DND-41 (cell line): ENCODE data around the gene SERPINI2.

ENCODE experiments used
- ATAC-seq: fragments of 200-7000 bp; cut with Tn5 transposase; 3 replicates; pipeline ENCODE4 v1.9.1; 2021; ENCODE audit warnings: low read depth; ENCODE audit not compliant: insufficient read depth
- DNase-seq: peaks from one replicate; pipeline ENCODE4 v3.0.0-alpha.2; 2020
- H2AFZ ChIP-seq: 2 replicates; pipeline ENCODE4 v1.6.0; 2012; ENCODE audit warnings: low read depth, low read length
- H3K27ac ChIP-seq: 2 replicates; pipeline ENCODE4 v1.5.1; 2012; ENCODE audit warnings: low read length, inconsistent platforms
- H3K27me3 ChIP-seq: fragments of 200-600 bp; sonication (generic); 2 replicates; pipeline ENCODE4 v1.6.0; 2012; ENCODE audit warnings: low read length, mild to moderate bottlenecking, inconsistent platforms; ENCODE audit not compliant: insufficient read depth, poor library complexity
- H3K36me3 ChIP-seq: 2 replicates; pipeline ENCODE4 v1.5.1; 2012; ENCODE audit warnings: low read length, inconsistent platforms; ENCODE audit not compliant: insufficient read depth
- H3K4me1 ChIP-seq: 2 replicates; pipeline ENCODE4 v1.5.1; 2012; ENCODE audit warnings: mild to moderate bottlenecking, low read length; ENCODE audit not compliant: insufficient read depth
- H3K4me2 ChIP-seq: 2 replicates; pipeline ENCODE4 v1.6.0; 2012; ENCODE audit warnings: mild to moderate bottlenecking, moderate library complexity, low read length, inconsistent platforms; ENCODE audit not compliant: insufficient read depth
- H3K4me3 ChIP-seq, 2 experiments: fragments of 200-600 bp in 1 of 2; shearing (Covaris generic) in 1 of 2; 2 replicates each; pipeline ENCODE4 v1.5.1; 2012 to 2016; ENCODE audit warnings: inconsistent platforms in 2 of 2, low read length in 2 of 2, mild to moderate bottlenecking in 2 of 2, low read depth in 1 of 2, moderate library complexity in 1 of 2
- H3K79me2 ChIP-seq: 2 replicates; pipeline ENCODE4 v1.6.0; 2012; ENCODE audit warnings: low read length, inconsistent platforms; ENCODE audit not compliant: insufficient read depth
- H3K9ac ChIP-seq: 2 replicates; pipeline ENCODE4 v1.6.0; 2012; ENCODE audit warnings: low read depth, mild to moderate bottlenecking, inconsistent platforms, low read length, moderate library complexity
- H3K9me3 ChIP-seq: 2 replicates; pipeline ENCODE4 v1.5.1; 2012; ENCODE audit warnings: low read length, moderate library complexity, mild to moderate bottlenecking, inconsistent platforms; ENCODE audit not compliant: insufficient read depth, severe bottlenecking
- H4K20me1 ChIP-seq: 2 replicates; pipeline ENCODE4 v1.6.0; 2012; ENCODE audit warnings: low read length; ENCODE audit not compliant: insufficient read depth
- EZH2 ChIP-seq: IDR thresholded peaks from 3 replicates; pipeline ENCODE4 v1.6.1; 2012; ENCODE audit warnings: borderline replicate concordance, low read depth, mild to moderate bottlenecking, moderate library complexity, low read length, inconsistent platforms; ENCODE audit not compliant: severe bottlenecking
- TF ChIP-seq, protein P1 (sequence below): IDR thresholded peaks from 2 replicates; pipeline ENCODE4 v1.5.1; 2012; ENCODE audit warnings: borderline replicate concordance, low read length, moderate library complexity, mild to moderate bottlenecking; ENCODE audit not compliant: poor library complexity, severe bottlenecking; ENCODE audit errors: extremely low read depth

Gene SERPINI2

DNA sequence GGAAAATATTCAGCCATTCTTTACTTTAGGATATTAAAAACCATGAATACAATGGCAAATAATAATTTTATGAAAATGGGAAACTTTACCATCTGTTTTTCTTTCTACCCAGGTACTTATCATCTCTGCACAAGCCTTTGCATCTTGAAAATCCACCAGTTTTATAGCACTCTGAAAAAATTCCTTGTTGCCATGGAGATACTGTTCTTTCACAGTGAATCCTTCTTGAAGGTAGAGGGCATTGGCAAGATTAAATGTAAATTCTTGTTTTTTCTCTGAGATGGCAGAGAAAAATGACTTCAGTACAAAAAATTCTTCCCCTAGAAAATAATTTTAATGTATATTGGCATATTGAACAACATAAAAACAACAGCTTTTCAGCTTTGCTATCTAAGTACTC lies 6.9 kb downstream of the SERPINI2 start:
- Histone ChIP-seq H4K20me1 (no peaks in the 10 kb centered on the region), H3K9ac (no peak overlapping the region), H2AFZ (no peak overlapping the region), H3K36me3 (no peaks in the 10 kb centered on the region), H3K9me3 (no peaks in the 10 kb centered on the region), H3K79me2 (no peaks in the 10 kb centered on the region), H3K4me1 (no peaks in the 10 kb centered on the region), H3K4me2 (no peak overlapping the region), H3K27ac (no peak overlapping the region), H3K27me3 (no peaks in the 10 kb centered on the region), H3K4me3 (no peak overlapping the region)
- TF ChIP-seq, protein P1, sequence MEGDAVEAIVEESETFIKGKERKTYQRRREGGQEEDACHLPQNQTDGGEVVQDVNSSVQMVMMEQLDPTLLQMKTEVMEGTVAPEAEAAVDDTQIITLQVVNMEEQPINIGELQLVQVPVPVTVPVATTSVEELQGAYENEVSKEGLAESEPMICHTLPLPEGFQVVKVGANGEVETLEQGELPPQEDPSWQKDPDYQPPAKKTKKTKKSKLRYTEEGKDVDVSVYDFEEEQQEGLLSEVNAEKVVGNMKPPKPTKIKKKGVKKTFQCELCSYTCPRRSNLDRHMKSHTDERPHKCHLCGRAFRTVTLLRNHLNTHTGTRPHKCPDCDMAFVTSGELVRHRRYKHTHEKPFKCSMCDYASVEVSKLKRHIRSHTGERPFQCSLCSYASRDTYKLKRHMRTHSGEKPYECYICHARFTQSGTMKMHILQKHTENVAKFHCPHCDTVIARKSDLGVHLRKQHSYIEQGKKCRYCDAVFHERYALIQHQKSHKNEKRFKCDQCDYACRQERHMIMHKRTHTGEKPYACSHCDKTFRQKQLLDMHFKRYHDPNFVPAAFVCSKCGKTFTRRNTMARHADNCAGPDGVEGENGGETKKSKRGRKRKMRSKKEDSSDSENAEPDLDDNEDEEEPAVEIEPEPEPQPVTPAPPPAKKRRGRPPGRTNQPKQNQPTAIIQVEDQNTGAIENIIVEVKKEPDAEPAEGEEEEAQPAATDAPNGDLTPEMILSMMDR, result no peak
- no peak for TF ChIP-seq EZH2
- ATAC-seq (no peak), DNase-seq (no peak)

DNA sequence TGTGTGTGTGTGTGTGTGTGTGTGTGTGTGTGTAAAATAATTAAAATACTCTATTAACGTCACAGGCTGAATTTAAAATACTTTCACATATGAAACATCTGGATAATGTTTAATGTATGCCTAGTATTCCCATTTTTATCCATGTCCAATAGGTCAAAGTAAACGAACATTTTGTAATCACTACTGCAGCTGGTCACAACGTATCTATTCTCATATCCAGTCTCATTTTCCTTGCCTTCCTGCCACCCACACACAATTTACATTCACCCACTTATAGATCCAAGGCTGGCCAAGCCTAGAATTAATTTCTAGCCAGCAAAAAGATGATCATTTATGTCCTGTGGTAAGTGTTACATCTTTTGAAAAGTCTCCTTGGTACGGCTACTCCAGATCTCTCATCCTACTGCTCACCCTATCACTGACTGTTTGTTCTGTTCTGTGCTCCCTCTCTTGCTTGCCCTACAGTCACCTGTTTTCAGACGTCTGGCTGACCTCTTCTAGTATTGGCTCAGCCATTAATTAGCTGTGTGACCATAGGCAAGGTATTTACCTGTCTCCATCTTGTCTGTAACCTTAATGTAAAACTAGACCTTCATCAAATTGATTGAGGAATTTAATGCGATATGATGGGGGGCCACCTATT lies 17.6 kb downstream of the SERPINI2 start:
- H3K4me3 ChIP-seq, result no peak overlapping the region
- ATAC-seq (no peak), DNase-seq (no peak)
- H2AFZ ChIP-seq, result no peak overlapping the region
- no peaks in the 10 kb centered on the region for H3K4me1 ChIP-seq
- H3K36me3 ChIP-seq, result no peaks in the 10 kb centered on the region
- TF ChIP-seq, protein P1, result no peak
- no peak for TF ChIP-seq EZH2
- no peaks in the 10 kb centered on the region for H3K79me2 ChIP-seq
- H3K9ac ChIP-seq, result no peak overlapping the region
- H4K20me1 ChIP-seq, result no peaks in the 10 kb centered on the region
- H3K27ac ChIP-seq, result no peak overlapping the region
- H3K4me2 ChIP-seq, result no peak overlapping the region
- no peaks in the 10 kb centered on the region for H3K9me3 ChIP-seq
- H3K27me3 ChIP-seq, result no peaks in the 10 kb centered on the region

DNA sequence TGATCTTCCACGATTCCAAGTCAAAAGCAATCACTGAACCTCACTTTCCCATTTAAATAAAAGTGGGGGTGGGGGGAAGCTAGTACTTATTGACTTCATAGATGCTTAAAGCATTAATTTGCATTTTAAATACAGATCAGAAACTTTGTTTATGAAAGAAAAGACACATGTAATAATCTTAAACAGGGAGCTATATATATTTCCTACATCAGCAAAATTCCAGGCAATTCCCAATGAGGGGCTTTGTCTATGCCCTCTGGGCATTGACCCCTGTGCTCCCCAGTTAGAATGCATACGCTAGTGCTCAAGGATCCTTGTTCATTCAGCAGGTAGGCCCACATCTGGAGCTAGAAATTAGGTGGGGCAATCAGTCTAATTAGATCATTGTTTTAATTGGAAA lies 20.0 kb downstream of the SERPINI2 start:
- TF ChIP-seq, protein P1, result no peak
- no peak for TF ChIP-seq EZH2
- H3K4me2 ChIP-seq, result no peak overlapping the region
- DNase-seq (no peak), ATAC-seq (no peak)
- H3K27ac ChIP-seq, result no peak overlapping the region
- H2AFZ ChIP-seq, result no peak overlapping the region
- H3K36me3 ChIP-seq, result no peaks in the 10 kb centered on the region
- H3K4me3 ChIP-seq, result no peak overlapping the region
- no peak overlapping the region for H3K9ac ChIP-seq
- no peaks in the 10 kb centered on the region for H3K27me3 ChIP-seq
- no peaks in the 10 kb centered on the region for H3K9me3 ChIP-seq
- no peaks in the 10 kb centered on the region for H3K79me2 ChIP-seq
- H4K20me1 ChIP-seq, result no peaks in the 10 kb centered on the region
- H3K4me1 ChIP-seq, result no peaks in the 10 kb centered on the region

DNA sequence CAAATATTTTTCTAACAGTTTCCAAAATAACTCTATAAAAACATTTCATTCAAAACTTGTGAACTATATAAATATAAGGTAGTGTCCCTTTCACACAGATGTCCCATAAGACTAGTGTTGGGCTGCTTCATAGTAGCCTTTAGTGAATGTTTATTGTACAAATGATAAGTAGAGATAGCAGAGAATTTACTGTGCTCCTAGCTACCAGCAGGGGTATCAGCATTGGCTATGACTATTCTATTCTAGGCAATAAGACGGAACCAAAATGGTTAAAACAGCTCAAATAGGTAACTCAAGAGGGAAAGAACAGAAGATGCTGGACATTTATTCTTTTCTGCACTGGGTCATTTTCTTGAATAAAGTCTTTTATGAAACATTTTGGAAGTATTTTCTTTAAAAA lies 22.6 kb downstream of the SERPINI2 start:
- H3K4me2 ChIP-seq, result no peak overlapping the region
- no peak overlapping the region for H3K4me3 ChIP-seq
- no peaks in the 10 kb centered on the region for H3K27me3 ChIP-seq
- no peaks in the 10 kb centered on the region for H3K9me3 ChIP-seq
- no peaks in the 10 kb centered on the region for H3K79me2 ChIP-seq
- no peak overlapping the region for H3K9ac ChIP-seq
- no peaks in the 10 kb centered on the region for H4K20me1 ChIP-seq
- H3K27ac ChIP-seq, result no peak overlapping the region
- H2AFZ ChIP-seq, result no peak overlapping the region
- TF ChIP-seq, protein P1, result no peak
- TF ChIP-seq EZH2, result no peak
- no peaks in the 10 kb centered on the region for H3K36me3 ChIP-seq
- no peak for ATAC-seq
- H3K4me1 ChIP-seq, result no peaks in the 10 kb centered on the region
- no peak for DNase-seq
